A549 treated with dexamethasone at 1 μM for 4 hours (cell line): Measurements from ENCODE around the gene DIO3. TPM values are rescaled to one million over a fixed set of nuclear protein-coding genes. Genes with fewer than 3 reads are reported as not detected.

Source experiments
- total RNA-seq: library from RNA; stranded (reverse); fragments of 200-300 nt; extraction: Qiagen RNA extraction; gene quantifications from 5 replicates; pipeline ENCODE4 v1.2.3, GENCODE V29; 2022

DIO3 gene
- 0.07 to 0.13 TPM (median 0.08 TPM) in 4 of 5 replicates, not detected in the other for total RNA-seq

DNA sequence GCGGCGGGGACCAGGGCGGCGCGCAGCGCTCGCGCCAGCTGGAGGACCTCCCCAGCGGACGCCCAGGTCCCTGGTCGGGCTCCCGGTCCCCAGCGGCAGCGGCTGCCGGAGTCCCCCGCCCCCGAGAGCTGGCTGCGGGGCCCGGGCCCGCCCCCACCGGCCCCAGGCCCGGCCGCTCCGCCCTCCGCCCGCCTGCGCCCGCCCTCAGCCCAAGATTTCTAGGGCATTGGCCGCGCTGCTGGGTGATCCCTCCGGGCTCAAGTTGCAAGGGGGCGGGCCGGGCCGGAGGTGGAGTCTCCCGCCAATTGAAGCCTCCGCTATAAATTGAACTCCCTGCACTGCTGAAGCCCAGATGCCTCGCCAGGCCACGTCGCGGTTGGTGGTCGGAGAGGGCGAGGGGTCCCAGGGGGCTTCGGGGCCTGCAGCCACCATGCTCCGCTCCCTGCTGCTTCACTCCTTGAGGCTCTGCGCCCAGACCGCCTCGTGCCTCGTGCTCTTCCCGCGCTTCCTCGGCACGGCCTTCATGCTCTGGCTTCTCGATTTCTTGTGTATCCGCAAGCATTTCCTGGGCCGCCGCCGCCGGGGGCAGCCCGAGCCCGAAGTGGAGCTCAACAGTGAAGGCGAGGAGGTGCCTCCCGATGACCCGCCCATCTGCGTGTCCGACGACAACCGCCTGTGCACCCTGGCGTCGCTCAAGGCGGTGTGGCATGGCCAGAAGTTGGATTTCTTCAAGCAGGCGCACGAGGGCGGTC lies at the start of gene DIO3:
TSS of gene DIO3 (plus strand) at position 351 of the 752 bp plus-strand sequence.

Other genes with a start within 250 kb of the DIO3 start
- gene PPP2R5C, start 200.2 kb downstream of the DIO3 start, total RNA-seq: 64.5 to 77.4 TPM (median 72.6 TPM) in 5 replicates